NCI-H524 (cell line): ENCODE results near the gene DLG1.
"Not testable (repeated sequence)": the region's sequence is repeated elsewhere in the genome, so short reads cannot be mapped to it uniquely, and the experiment has no call there.

Experiments
- DNase-seq, 2 experiments: peaks; one replicate each; lab custom pipeline; 2025; lab: John Stamatoyannopoulos, UW

DLG1 gene

GRCh38 chr3:197244751-197245150 lies 53.7 kb downstream of the DLG1 start:
- no peak for DNase-seq

GRCh38 chr3:197242784-197243432 lies 55.5 kb downstream of the DLG1 start:
- DNase-seq = no peak

GRCh38 chr3:197241173-197241572 lies 57.2 kb downstream of the DLG1 start:
- DNase-seq = no peak

- no peak for DNase-seq
Observed at GRCh38 chr3:197239857-197240256, 58.6 kb downstream of the DLG1 start.

- no peak for DNase-seq
Observed at GRCh38 chr3:197238842-197239241, 59.6 kb downstream of the DLG1 start.

- DNase-seq = no peak
Observed at GRCh38 chr3:197237897-197238296, 60.5 kb downstream of the DLG1 start.

- no peak for DNase-seq
Observed at GRCh38 chr3:197236362-197236761, 62.0 kb downstream of the DLG1 start.

GRCh38 chr3:197234947-197235914 lies 63.2 kb downstream of the DLG1 start:
- DNase-seq = no peak

GRCh38 chr3:197231321-197231720 lies 67.1 kb downstream of the DLG1 start:
- DNase-seq = no peak

- no peak for DNase-seq
Observed at GRCh38 chr3:197229836-197230235, 68.6 kb downstream of the DLG1 start.

- DNase-seq = no peak
Observed at GRCh38 chr3:197229178-197229577, 69.2 kb downstream of the DLG1 start.

- DNase-seq = no peak
Observed at GRCh38 chr3:197227780-197228574, 70.4 kb downstream of the DLG1 start.

- DNase-seq = peak; percentile 18 to 56
Observed at GRCh38 chr3:197226179-197226578, 72.2 kb downstream of the DLG1 start.

GRCh38 chr3:197225579-197225978 lies 72.8 kb downstream of the DLG1 start:
- no peak for DNase-seq

- peak; percentile 8 to 80 for DNase-seq
Observed at GRCh38 chr3:197224034-197224444, 74.4 kb downstream of the DLG1 start.

GRCh38 chr3:197222937-197223370 lies 75.5 kb downstream of the DLG1 start:
- no peak for DNase-seq

- peak; percentile 38 to 81 for DNase-seq
Observed at GRCh38 chr3:197219619-197220018, 78.8 kb downstream of the DLG1 start.

- no peak for DNase-seq
Observed at GRCh38 chr3:197218210-197218609, 80.2 kb downstream of the DLG1 start.

- DNase-seq = no peak
Observed at GRCh38 chr3:197216914-197217313, 81.5 kb downstream of the DLG1 start.

- no peak for DNase-seq
Observed at GRCh38 chr3:197216169-197216860, 82.1 kb downstream of the DLG1 start.

- no peak for DNase-seq
Observed at GRCh38 chr3:197212290-197212689, 86.1 kb downstream of the DLG1 start.

GRCh38 chr3:197211698-197212097 lies 86.7 kb downstream of the DLG1 start:
- not testable (repeated sequence) for DNase-seq
